ENCODE results near the gene FAM53B. TPM values are rescaled to one million over a fixed set of nuclear protein-coding genes. Genes with fewer than 3 reads are reported as not detected.

Gene FAM53B
- total and polyA plus RNA-seq, 4 donors = 14.6 to 45.4 (median 18.2) TPM

DNA sequence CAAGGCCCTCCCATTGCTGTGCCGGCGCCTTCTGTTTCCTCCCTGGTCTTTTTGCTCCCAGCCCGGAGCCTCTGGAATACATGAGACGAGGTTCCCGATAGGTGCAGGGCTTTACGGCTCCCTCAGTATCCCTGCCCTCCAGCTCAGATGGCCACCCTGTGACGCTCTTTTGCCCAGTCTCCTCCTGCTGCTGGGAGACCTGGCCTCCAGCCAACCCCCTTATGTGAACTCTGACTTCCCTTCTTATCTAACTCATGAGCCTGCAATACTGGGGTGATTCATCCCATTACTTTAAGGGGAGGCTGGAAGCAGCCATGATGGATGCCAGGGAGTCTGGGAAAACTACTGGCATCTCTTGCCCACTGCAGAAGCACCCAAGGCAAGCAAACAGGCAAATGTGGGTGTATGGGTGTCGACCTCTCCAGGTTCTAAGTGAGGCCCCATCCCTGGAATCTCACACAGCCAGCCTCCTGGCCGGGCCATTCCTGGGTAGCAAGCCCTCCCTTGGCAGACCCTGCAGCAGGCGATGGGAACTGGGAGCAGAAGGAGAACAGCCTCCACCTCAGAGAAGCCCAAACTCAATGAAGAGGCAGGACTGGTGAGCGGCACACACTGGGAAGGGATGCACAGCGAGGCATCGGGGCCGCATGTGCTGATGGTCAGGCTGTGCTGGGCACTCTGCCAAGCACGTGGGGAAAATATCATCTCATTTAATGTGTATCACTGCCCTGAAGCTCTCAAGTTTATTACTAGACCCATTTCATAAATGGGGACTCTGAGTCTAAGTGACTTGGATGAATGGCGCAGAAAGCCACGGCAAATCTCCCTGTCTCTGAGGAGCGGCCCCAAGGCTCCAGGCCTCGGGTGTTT lies 97.5 kb downstream of the FAM53B start:
- DNase-seq (peak in 2 of 3 donors; percentile 47 to 49), ATAC-seq (ENCODE audit: insufficient read depth, low FRiP score) (peak; percentile 14)
- Histone ChIP-seq H3K9ac (ENCODE audit: insufficient read depth in 1 of 2, low read length in 2 of 2) (no peak overlapping the region), H3K36me3 (ENCODE audit: control insufficient read depth in 4 of 4, insufficient read depth in 4 of 4, low read length in 4 of 4) (peaks cover 0 to 3% (median 1%) of the 10 kb centered on the region in 4 donors), H3K4me1 (ENCODE audit: control insufficient read depth in 5 of 5, insufficient read depth in 5 of 5, low read length in 5 of 5) (peaks cover 18 to 72% (median 39%) of the 10 kb centered on the region in 5 donors), H3K27me3 (ENCODE audit: control insufficient read depth in 3 of 3, insufficient read depth in 3 of 3, low read length in 2 of 3) (no peaks in the 10 kb centered on the region), H3K27ac (ENCODE audit: low read depth in 1 of 2, low read length in 1 of 2) (peak overlapping the region; percentile 86 to 93), H3K9me3 (ENCODE audit: control insufficient read depth in 4 of 4, insufficient read depth in 3 of 4, low read length in 3 of 4) (no peaks in the 10 kb centered on the region), H3K4me3 (no peak overlapping the region)
- 71 to 73% methylated on average over 19 of the region's 19 CpGs for WGBS, 2 donors
- TF ChIP-seq, protein P1, sequence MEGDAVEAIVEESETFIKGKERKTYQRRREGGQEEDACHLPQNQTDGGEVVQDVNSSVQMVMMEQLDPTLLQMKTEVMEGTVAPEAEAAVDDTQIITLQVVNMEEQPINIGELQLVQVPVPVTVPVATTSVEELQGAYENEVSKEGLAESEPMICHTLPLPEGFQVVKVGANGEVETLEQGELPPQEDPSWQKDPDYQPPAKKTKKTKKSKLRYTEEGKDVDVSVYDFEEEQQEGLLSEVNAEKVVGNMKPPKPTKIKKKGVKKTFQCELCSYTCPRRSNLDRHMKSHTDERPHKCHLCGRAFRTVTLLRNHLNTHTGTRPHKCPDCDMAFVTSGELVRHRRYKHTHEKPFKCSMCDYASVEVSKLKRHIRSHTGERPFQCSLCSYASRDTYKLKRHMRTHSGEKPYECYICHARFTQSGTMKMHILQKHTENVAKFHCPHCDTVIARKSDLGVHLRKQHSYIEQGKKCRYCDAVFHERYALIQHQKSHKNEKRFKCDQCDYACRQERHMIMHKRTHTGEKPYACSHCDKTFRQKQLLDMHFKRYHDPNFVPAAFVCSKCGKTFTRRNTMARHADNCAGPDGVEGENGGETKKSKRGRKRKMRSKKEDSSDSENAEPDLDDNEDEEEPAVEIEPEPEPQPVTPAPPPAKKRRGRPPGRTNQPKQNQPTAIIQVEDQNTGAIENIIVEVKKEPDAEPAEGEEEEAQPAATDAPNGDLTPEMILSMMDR (IDR thresholded peaks at IDR 0.05; ENCODE audit: control extremely low read depth, extremely low read depth) = no peak

DNA sequence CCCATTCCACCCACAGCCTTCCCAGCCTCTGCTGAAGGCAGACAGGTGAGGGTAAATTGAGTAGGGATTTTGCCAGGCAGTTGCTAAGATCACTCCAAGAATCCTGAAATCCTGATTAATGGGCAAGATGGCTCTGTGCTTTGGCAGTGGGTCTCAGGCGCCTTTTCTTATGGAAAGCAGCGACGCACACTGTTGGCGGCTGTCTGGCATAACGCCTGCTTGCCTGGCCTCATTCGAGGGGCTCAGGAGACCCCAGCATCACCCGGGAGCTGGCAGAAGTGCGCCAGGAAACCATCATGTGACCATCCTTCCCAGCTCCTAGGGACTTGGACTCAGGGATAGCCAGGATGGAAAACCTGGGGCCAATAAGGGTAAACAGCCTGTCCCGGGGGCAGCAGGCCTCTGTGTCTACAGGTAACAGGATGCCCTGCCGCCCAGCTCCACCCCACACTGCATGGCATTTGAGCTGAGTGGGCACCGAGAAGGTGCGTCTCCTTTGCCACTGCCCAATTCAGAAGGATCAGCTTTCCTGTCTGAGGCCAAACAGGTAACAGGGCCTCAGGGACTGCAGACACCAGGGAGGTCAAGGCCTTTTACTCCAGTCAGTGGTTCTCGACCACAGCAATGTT lies 98.6 kb downstream of the FAM53B start:
- peaks cover 30 to 76% (median 43%) of the 10 kb centered on the region in 5 donors for H3K4me1 ChIP-seq (ENCODE audit: control insufficient read depth in 5 of 5, insufficient read depth in 5 of 5, low read length in 5 of 5)
- peaks cover 0 to 3% (median 1%) of the 10 kb centered on the region in 4 donors for H3K36me3 ChIP-seq (ENCODE audit: control insufficient read depth in 4 of 4, insufficient read depth in 4 of 4, low read length in 4 of 4)

DNA sequence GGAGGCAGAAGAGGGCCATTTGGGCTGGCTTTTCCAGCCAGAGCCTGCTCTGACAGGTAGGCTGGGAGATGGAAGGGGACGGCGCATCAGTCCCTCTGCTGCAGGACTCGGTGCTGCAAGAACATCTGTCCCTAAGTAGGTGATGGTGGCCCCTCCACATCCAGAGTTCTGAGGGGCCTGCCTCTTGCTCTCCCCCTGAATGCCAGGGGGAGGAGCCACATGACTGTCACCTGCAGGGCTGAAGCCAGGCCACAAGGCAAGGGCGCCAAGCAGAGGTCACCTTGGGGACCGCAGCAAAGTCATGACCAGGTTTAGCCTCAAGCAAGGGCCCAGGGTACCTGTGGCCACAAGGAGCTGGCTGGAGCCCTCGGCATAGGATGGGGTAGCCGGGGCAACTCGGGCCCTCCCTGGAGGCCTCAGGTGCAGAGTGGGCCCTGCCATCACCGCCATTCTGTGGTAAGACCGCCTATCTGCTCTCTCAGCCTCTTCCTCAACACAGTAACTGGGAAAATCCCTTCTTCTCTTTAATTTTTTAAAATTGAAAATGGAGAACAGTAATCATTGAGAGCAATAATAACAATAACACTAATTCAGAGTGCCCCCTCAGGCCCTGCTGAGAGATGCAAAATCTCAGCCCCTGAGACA lies 99.3 kb downstream of the FAM53B start:
- ATAC-seq (ENCODE audit: insufficient read depth, low FRiP score) = no peak
- Histone ChIP-seq H3K27me3 (ENCODE audit: control insufficient read depth in 3 of 3, insufficient read depth in 3 of 3, low read length in 2 of 3) (no peaks in the 10 kb centered on the region), H3K27ac (ENCODE audit: low read depth in 1 of 2, low read length in 1 of 2) (peak overlapping the region; percentile 0 to 12), H3K4me1 (ENCODE audit: control insufficient read depth in 5 of 5, insufficient read depth in 5 of 5, low read length in 5 of 5) (peaks cover 33 to 78% (median 43%) of the 10 kb centered on the region in 5 donors), H3K9me3 (ENCODE audit: control insufficient read depth in 4 of 4, insufficient read depth in 3 of 4, low read length in 3 of 4) (no peaks in the 10 kb centered on the region), H3K36me3 (ENCODE audit: control insufficient read depth in 4 of 4, insufficient read depth in 4 of 4, low read length in 4 of 4) (peaks cover 0 to 3% (median 1%) of the 10 kb centered on the region in 4 donors), H3K4me3 (no peak overlapping the region), H3K9ac (ENCODE audit: insufficient read depth in 1 of 2, low read length in 2 of 2) (no peak overlapping the region)
- no peak for DNase-seq
- TF ChIP-seq, protein P1 (IDR thresholded peaks at IDR 0.05; ENCODE audit: control extremely low read depth, extremely low read depth) = no peak
- WGBS, 2 donors = 93 to 95% methylated on average over 10 of the region's 10 CpGs

More for the DNA sequence above, 98.6 kb downstream of the FAM53B start:
- Histone ChIP-seq H3K27ac (ENCODE audit: low read depth in 1 of 2, low read length in 1 of 2) (peak overlapping the region; percentile 86 to 93), H3K4me3 (no peak overlapping the region), H3K9me3 (ENCODE audit: control insufficient read depth in 4 of 4, insufficient read depth in 3 of 4, low read length in 3 of 4) (no peaks in the 10 kb centered on the region), H3K27me3 (ENCODE audit: control insufficient read depth in 3 of 3, insufficient read depth in 3 of 3, low read length in 2 of 3) (no peaks in the 10 kb centered on the region), H3K9ac (ENCODE audit: insufficient read depth in 1 of 2, low read length in 2 of 2) (no peak overlapping the region)
- DNase-seq (no peak), ATAC-seq (ENCODE audit: insufficient read depth, low FRiP score) (no peak)
- 90 to 94% methylated on average over 13 of the region's 13 CpGs for WGBS, 2 donors
- TF ChIP-seq, protein P1 (IDR thresholded peaks at IDR 0.05; ENCODE audit: control extremely low read depth, extremely low read depth) = no peak
